Hair follicular keratinocyte (primary cell): ENCODE data around the gene ASAP3. TPM values are rescaled to one million over a fixed set of nuclear protein-coding genes. Genes with fewer than 3 reads are reported as not detected.

Experiments used
- total RNA-seq: library from RNA; depleted of rRNA; stranded (reverse); fragments of >200 nt; gene quantifications from 2 replicates; pipeline ENCODE4 v1.2.3, GENCODE V29; 2015

ASAP3 gene
- total RNA-seq = 12.2 and 20.3 TPM in 2 replicates

DNA sequence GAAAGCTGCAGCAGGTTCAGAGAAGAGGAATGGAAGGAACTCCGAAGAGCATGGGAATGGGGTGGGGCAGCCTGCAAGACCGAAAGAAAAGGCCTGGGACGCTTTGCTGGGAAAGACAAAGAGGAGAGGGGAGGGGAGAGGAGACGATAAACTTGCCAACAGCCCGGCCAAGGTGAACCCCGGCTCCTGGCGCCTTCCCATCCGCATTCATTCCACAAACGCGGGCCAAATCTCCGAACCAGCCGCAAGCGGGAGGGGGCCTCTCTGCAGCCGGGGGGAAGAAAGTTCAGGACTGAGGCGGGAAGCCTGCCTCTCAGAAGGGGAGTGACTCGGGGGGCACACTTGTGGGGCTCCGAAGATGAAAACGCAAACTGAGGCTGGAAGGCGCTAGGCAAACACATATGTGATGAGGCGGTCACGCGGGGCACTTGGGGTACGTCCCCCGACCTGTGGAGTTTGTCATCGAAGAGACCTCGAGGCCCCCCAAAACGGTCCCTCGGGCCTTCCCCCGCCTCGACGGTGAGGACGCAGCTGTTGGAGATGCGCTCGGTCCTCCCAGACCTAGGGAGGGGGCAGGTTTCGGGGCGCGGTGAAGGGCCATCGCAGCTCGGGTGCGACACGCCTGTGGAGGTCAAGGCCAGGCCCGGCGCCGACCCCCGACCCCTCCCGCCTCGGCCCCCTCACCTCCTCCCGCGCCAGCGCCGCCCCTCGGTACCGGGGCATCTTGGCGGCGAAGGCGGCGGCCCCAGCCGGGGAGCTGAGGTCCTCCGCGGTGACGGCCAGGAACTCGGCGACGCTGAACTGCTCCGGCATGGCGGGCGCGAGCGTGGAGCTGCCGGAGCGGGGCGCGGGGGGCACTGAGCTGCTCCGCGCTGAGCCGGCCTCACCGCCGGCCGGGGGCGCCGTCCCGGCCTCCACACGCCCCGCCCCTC lies at the start of gene ASAP3:
TSS of gene ASAP3 (minus strand) at position 859 of the 932 bp plus-strand sequence. CDS start at position 813, 46 bp downstream.

DNA sequence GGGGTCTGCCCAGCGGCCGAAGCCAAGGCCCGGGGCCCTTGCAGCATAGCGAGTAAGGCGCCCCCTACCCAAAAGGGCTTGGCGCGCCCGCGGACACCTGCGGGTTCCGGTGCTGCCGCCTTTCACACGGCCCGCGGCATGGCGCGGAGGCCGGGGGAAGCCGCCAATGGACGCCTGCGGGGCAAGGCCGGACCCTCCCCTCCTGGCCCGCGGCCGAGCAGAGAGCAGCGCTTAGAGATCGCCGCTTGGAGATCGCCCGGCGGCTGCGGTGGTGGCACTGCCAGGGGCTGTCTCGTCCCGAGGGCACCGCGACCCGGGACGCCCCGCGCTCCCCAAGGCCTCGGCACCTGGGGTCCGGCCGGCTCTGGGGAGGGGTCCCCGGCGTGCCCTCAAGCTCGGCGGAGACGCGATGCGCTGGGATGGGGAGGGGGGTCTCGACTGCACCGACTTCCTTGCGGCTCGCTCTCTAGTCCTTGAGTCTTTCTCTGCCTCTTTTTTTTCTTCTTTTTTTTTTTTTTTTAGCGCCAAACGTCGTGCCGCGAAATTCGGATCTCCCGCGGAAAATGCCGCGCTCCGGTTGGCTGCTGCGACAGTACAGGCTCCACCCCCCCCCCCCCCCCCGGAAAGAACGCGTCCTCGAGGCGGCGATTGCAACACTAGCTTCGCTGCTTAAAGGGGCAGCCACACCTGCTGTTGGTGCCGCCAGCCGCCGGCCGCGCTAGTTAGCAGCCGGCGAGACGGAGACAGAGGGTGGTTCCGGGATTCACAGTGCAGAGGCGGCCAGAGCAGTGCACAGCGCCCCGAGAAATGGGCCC lies 47.0 kb upstream of the ASAP3 start, which contains the start of gene E2F2:
TSS of gene E2F2 (minus strand) at position 487 of the 815 bp plus-strand sequence. CDS start at position 47, 440 bp downstream.

DNA sequence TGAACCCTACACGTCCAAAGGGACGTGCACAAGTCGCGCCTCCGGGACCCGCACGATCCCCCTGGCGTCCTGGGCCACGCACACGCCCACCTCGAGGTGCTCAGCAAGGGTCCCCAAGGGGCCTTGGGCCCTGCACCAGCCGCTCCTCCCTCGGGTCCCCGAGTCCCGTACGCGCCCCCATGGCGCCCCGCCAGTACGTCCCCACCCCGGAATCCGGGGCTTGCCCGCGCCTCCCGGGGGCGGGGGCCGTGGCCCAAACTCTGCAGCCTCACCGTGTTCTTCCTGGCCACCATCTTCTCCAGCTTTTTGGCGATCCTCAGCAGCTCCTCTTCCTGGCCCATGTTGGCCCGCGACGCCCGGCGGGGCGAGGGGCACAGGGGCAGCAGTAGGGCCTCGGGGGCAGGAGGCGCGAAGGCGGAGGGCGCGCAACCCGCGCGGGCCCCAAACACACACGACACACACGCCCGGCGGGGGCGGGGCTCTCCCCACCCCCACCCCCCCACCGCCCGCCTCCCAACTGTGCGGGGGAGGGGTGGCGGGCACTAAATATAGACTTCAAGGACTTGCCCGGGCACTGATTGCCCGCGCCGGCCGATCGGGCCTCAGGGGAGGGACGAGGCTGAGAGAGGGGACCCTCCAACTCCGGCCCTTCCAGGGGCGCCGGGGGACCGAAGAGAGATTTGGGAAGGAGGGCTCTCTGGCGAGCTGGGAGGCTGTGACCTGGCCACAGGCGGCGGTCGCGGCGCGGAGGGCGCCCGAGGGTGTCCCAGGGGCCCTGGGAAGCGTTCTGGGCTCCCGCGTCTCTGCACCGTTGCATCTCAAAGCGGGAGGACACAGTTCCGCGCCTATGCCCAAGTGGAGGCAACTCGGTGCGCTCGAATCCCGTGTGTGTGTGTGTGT lies 59.4 kb downstream of the ASAP3 start, which contains the start of gene TCEA3:
TSS of gene TCEA3 (minus strand) at position 456 of the 900 bp plus-strand sequence. CDS start at position 341, 115 bp downstream.

Other genes starting within 250 kb of the ASAP3 start
- 50.4 and 91.4 TPM in 2 replicates for gene HNRNPR, start 139.9 kb downstream of the ASAP3 start, total RNA-seq
- gene ZNF436, start 114.3 kb downstream of the ASAP3 start, total RNA-seq = 9.0 and 11.6 TPM in 2 replicates
- 1.8 and 5.5 TPM in 2 replicates for gene TCEA3, start 59.4 kb downstream of the ASAP3 start, total RNA-seq
- gene E2F2, start 47.1 kb upstream of the ASAP3 start, total RNA-seq = 0.08 and 0.23 TPM in 2 replicates
- gene ID3, start 75.3 kb upstream of the ASAP3 start, total RNA-seq = 20.1 and 35.7 TPM in 2 replicates
- 1,241 and 1,359 TPM in 2 replicates for gene RPL11, start 207.6 kb upstream of the ASAP3 start, total RNA-seq